Thymus (tissue), 11 donors: ENCODE measurements around the gene GRK6. TPM values are rescaled to one million over a fixed set of nuclear protein-coding genes. Genes with fewer than 3 reads are reported as not detected.

ENCODE experiments used
- DNase-seq, 9 donors: peaks; one replicate each; pipeline ENCODE4 v3.0.0-alpha.2; 2013; ENCODE audit warnings: low spot score in 9 of 9, low read depth in 6 of 9, missing footprints in 1 of 9
- H3K27ac ChIP-seq, 2 donors: one replicate each; pipeline ENCODE4 v1.5.1; 2013; ENCODE audit warnings: control low read depth in 1 of 2, low read depth in 1 of 2, low read length in 1 of 2, mild to moderate bottlenecking in 1 of 2, moderate library complexity in 1 of 2
- H3K27me3 ChIP-seq, 2 donors: one replicate each; pipeline ENCODE4 v1.5.1; 2013; ENCODE audit warnings: low read length in 1 of 2; ENCODE audit not compliant: control insufficient read depth in 2 of 2, insufficient read depth in 1 of 2
- H3K36me3 ChIP-seq, 2 donors: one replicate each; pipeline ENCODE4 v1.5.1; 2013; ENCODE audit warnings: low read length in 1 of 2, mild to moderate bottlenecking in 1 of 2, moderate library complexity in 1 of 2; ENCODE audit not compliant: control insufficient read depth in 2 of 2, insufficient read depth in 2 of 2
- H3K4me1 ChIP-seq, 2 donors: one replicate each; pipeline ENCODE4 v1.5.1; 2013; ENCODE audit warnings: low read length in 2 of 2; ENCODE audit not compliant: control insufficient read depth in 2 of 2, insufficient read depth in 2 of 2
- H3K4me3 ChIP-seq, 2 donors: one replicate each; pipeline ENCODE4 v1.5.1; 2013; ENCODE audit warnings: low read length in 2 of 2, control low read depth in 1 of 2, mild to moderate bottlenecking in 1 of 2
- H3K9me3 ChIP-seq, 2 donors: one replicate each; pipeline ENCODE4 v1.5.1; 2013; ENCODE audit warnings: low read length in 1 of 2, mild to moderate bottlenecking in 1 of 2; ENCODE audit not compliant: control insufficient read depth in 2 of 2, insufficient read depth in 1 of 2
- WGBS: extraction: QIAGEN DNeasy Blood & Tissue Kit; methylation state at CpG from one replicate; pipeline ENCODE4 v1.1.7; 2013; 5-methylcytosine and 5-hydroxymethylcytosine counted together
- polyA plus RNA-seq: library from polyadenylated mRNA; stranded (reverse); fragments of 200-250 nt; gene quantifications from one replicate; pipeline ENCODE4 v1.2.3, GENCODE V29; 2013
- total RNA-seq: library from RNA; stranded (reverse); fragments of 120-200 nt; gene quantifications from one replicate; pipeline ENCODE4 v1.2.4, GENCODE V29; 2013
- donor health status: healthy.

Gene GRK6
- total and polyA plus RNA-seq, 2 donors = 36.3 to 57.4 TPM

DNA sequence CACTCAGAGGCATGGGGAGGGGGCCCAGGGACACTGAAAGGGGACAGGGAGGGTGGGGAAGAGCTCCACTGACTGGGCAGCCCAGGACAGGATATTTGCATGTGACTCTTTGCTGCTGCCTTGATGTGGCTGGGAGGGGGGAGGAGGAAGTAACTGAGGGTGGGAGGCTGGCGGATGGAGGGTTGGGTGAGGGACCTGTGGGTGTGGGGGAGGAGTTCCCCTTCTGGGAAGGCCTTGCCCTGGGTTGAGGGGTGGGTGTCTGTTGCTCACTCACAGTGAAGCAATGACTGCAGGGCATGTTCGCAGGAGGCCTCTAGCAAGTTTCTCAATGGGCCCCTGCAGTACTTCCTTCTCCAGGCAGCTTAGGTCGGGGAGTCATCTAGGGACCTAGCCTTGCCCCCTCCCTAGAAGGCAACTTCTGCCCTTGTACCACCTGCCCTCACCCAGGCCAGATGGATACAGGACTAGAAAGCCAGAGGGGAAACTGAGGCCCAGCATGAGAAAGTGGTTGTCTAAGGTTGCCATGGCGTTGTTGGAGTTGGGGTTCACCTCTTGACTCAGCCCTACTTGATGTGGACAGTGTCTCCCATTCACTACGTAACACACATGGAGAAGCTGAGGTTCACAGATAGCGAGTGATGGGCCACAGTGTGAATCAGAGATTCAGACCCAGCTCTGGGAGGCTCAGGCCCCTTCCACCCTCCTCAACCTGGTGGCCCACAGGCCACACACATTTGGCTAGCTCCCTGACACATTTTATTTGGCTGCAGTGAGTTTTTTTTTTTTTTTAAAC, 3.0 kb downstream of the GRK6 start:
- Histone ChIP-seq H3K27ac (peak overlapping the region; percentile 82 to 96), H3K9me3 (no peaks in the 10 kb centered on the region), H3K4me3 (peak overlapping the region; percentile 74 to 90), H3K36me3 (peaks cover 33 to 57% of the 10 kb centered on the region in 2 donors), H3K27me3 (no peaks in the 10 kb centered on the region), H3K4me1 (peaks cover 58 to 84% of the 10 kb centered on the region in 2 donors)
- 44% methylated on average over 6 of the region's 6 CpGs for WGBS
- DNase-seq = peak in 8 of 9 donors; percentile 63 to 93 (median 80)

DNA sequence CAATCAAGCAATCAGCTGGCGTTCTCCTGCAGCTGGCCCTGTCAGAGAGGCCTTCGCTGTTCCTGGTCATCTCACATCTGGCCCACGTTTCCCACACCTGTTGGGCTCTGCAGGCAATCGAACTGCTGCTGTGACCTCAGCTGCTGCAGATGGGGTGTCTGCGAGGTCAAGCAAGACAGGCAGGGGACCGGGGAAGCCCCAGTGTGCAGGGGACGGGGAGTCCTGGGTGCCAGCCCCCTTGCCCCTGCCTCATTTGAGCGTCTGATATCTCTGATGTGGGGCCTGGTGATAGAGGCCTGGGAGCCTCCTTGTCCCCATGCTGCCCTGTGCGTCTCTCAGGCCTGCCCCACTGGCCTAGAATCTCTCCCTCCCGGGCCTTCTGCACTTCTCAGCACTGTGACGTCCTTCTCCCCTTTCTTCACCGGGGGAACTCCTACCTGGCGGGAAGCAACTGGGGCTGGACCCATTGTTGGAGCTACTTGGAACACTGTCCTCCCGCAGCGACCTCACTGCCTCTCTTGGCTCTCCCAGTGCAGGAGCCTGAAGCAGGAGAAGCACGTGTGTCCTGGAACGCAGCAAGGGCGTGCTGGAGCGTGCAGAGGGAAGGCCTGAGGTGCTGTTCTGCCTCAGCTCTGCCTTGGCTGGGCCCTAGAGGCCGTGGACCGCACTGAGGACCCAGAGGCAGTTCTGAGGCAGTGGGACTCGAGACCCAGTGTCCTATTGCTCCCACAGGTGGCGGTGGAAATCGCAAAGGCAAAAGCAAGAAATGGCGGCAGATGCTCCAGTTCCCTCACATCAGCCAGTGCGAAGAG, 3.9 kb downstream of the GRK6 start:
- WGBS = 83% methylated on average over 26 of the region's 26 CpGs
- H3K36me3 ChIP-seq = peaks cover 42 to 66% of the 10 kb centered on the region in 2 donors
- DNase-seq = no peak
- H3K27ac ChIP-seq = peak overlapping the region; percentile 89 to 96
- no peaks in the 10 kb centered on the region for H3K9me3 ChIP-seq
- H3K4me1 ChIP-seq = peaks cover 54 to 85% of the 10 kb centered on the region in 2 donors
- peak overlapping the region; percentile 74 to 90 for H3K4me3 ChIP-seq
- no peaks in the 10 kb centered on the region for H3K27me3 ChIP-seq

DNA sequence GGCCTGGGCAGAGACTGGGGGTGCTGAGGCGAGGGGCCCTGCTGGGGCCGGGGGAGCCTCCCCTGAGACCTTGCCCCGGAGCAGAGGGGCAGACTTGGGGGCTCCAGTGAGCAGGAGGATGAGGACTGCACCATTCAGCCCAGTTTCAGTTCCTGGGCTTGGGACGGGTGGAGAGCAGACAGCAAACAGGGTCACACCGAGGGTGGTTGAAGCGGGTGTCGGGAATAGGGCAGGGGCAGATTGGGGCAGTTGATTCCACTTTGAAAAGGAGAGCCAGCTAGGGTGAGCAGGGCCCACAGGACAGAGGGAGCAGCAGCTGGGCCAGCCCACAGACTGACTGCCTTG, 4.5 kb downstream of the GRK6 start:
- Histone ChIP-seq H3K27ac (peak overlapping the region; percentile 89 to 96), H3K4me3 (peak overlapping the region; percentile 21 to 35), H3K9me3 (no peaks in the 10 kb centered on the region), H3K27me3 (no peaks in the 10 kb centered on the region), H3K4me1 (peaks cover 51 to 80% of the 10 kb centered on the region in 2 donors), H3K36me3 (peaks cover 48 to 72% of the 10 kb centered on the region in 2 donors)
- no peak for DNase-seq
- WGBS = 68% methylated on average over 7 of the region's 7 CpGs

DNA sequence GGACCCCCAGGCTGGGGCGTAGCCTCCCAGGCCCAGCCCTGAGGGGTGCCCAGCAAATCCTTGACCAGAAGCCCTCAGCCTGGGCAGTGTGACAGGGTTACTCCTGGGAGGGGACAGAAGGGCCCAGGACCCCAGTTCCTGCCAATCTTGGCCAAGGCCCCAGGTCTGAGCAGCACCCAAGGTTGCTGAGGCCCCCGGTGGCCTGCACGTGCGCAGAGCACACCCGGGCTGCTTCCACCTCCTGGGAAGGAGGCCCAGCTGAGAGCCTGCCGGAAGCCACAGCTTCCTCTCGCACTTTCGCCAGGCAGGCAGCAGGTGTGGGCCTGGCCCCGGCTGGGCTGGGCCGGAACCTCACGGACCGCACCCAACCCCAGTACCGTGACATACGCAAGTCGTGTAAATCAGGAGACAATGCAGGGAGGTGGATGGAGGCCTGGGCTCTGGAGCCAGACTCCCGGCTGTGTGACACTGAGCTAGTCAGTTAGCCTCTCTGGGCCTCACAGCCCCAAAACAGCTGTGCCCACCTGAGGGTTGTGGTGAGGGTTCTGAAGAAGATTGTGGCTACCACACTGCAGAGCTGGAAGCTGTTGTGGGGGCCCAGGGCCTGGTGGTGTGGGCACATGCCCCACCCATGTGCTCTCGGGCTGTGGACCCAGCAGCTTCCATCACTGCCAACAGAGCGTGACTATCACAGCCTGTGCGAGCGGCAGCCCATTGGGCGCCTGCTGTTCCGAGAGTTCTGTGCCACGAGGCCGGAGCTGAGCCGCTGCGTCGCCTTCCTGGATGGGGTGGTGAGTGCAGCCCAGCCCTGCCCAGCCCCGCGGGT, 5.1 kb downstream of the GRK6 start:
- peaks cover 51 to 81% of the 10 kb centered on the region in 2 donors for H3K4me1 ChIP-seq
- peaks cover 54 to 77% of the 10 kb centered on the region in 2 donors for H3K36me3 ChIP-seq
- WGBS = 20% methylated on average over 29 of the region's 29 CpGs
- DNase-seq = peak in 5 of 9 donors; percentile 59 to 90 (median 76)
- H3K27me3 ChIP-seq = no peaks in the 10 kb centered on the region
- H3K27ac ChIP-seq = peak overlapping the region; percentile 89 to 96
- no peaks in the 10 kb centered on the region for H3K9me3 ChIP-seq
- peak overlapping the region; percentile 21 to 35 for H3K4me3 ChIP-seq

DNA sequence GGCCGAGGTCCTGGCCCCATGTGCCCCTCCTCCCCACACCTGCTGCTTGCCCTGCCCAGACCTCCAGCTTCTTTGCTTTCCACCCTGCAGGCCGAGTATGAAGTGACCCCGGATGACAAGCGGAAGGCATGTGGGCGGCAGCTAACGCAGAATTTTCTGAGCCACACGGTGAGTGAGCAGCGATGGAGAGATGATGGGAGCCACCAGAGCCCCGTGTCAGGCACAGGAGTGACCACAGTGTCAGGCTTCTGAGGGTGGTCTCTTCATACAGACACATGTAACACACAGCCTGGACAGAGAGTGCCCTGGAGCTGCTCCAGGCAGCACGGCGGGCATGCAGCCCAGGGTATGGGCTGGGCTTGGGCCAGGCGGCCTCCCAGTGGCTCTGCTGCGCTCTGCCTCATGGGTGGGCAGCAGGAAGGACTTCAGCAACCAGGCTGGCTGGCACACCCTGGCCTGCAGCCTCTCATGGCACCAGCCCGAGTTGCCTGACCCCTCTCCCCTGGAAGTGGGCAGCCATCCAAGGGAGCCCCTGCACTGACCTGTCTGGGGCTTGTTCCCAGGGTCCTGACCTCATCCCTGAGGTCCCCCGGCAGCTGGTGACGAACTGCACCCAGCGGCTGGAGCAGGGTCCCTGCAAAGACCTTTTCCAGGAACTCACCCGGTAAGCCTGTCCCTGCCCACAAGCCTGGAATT, 5.8 kb downstream of the GRK6 start:
- Histone ChIP-seq H3K9me3 (no peaks in the 10 kb centered on the region), H3K4me1 (peaks cover 51 to 78% of the 10 kb centered on the region in 2 donors), H3K27ac (peak overlapping the region; percentile 89 to 96), H3K27me3 (no peaks in the 10 kb centered on the region), H3K36me3 (peaks cover 58 to 83% of the 10 kb centered on the region in 2 donors), H3K4me3 (peak overlapping the region; percentile 21 to 35)
- DNase-seq = no peak
- 88% methylated on average over 18 of the region's 18 CpGs for WGBS

DNA sequence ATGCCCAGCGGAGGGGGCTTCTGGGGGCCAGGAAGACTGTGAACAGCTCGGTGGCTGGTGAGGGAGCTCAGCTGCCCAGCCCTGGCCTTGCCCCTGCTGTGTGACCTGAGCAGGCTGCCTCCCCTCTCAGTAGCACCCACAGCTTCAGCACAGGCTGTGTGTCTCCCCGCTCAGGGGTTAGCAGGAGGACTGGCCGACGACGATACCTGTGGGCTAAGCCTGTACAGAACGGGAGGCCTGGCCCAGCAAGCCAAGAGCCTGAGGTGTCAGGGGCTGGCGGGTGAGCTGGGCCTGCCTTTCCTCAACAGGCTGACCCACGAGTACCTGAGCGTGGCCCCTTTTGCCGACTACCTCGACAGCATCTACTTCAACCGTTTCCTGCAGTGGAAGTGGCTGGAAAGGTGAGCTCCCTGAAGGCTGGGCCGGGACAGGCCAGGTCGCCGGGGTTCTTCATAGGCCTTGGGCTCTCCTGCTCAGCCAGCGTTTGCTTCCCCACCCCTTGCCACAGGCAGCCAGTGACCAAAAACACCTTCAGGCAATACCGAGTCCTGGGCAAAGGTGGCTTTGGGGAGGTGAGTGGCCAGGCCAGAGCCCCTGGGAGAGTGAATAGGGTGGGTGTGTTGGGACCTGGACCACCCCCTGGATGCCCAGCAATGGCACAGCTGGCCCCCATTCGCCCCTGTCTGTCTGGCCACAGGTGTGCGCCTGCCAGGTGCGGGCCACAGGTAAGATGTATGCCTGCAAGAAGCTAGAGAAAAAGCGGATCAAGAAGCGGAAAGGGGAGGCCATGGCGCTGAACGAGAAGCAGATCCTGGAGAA, 6.6 kb downstream of the GRK6 start:
- peaks cover 46 to 71% of the 10 kb centered on the region in 2 donors for H3K4me1 ChIP-seq
- 96% methylated on average over 25 of the region's 25 CpGs for WGBS
- DNase-seq = no peak
- H3K27ac ChIP-seq = peak overlapping the region in 1 of 2 donors; percentile 25
- H3K27me3 ChIP-seq = no peaks in the 10 kb centered on the region
- H3K36me3 ChIP-seq = peaks cover 66 to 89% of the 10 kb centered on the region in 2 donors
- H3K9me3 ChIP-seq = no peaks in the 10 kb centered on the region
- no peak overlapping the region for H3K4me3 ChIP-seq

DNA sequence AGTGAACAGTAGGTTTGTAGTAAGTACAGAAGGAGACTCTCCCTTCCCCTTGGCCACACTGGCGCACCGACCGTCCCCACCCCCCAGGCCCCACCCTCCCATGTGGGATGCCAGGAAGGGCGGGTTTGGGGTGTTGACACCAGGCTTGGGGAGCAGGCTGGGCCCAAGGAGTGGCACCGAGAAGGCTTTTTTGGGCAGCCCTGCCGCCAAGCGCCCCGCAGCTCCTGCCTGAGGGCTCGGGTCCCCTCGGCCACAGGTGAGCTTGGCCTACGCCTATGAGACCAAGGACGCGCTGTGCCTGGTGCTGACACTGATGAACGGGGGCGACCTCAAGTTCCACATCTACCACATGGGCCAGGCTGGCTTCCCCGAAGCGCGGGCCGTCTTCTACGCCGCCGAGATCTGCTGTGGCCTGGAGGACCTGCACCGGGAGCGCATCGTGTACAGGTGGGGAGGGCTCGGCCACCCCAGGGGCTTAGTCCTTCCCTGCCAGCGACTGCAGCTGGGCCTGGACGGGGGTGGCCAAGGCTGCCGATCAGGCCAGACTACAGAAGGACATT, 7.3 kb downstream of the GRK6 start:
- no peak for DNase-seq
- Histone ChIP-seq H3K4me1 (peaks cover 40 to 64% of the 10 kb centered on the region in 2 donors), H3K36me3 (peaks cover 72 to 91% of the 10 kb centered on the region in 2 donors), H3K27me3 (no peaks in the 10 kb centered on the region), H3K27ac (no peak overlapping the region), H3K4me3 (no peak overlapping the region), H3K9me3 (no peaks in the 10 kb centered on the region)
- 97% methylated on average over 29 of the region's 29 CpGs for WGBS
